IMR-90 (cell line): ENCODE results near the gene GLTPD2.

Experiments
- CEBPB ChIP-seq: IDR thresholded peaks from 2 replicates; pipeline ENCODE4 v1.6.1; 2012; ENCODE audit warnings: low read depth, low read length, improper control_type of control experiment
- CHD1 ChIP-seq: IDR thresholded peaks from 2 replicates; pipeline ENCODE4 v1.6.1; 2012; ENCODE audit warnings: low read depth, low read length, improper control_type of control experiment
- MAZ ChIP-seq: IDR thresholded peaks from 2 replicates; pipeline ENCODE4 v1.6.1; 2012; ENCODE audit warnings: low read depth, mild to moderate bottlenecking, low read length, improper control_type of control experiment, moderate library complexity, borderline replicate concordance
- MXI1 ChIP-seq: IDR thresholded peaks from 2 replicates; pipeline ENCODE4 v1.6.1; 2012; ENCODE audit warnings: low read depth, mild to moderate bottlenecking, low read length, moderate library complexity, borderline replicate concordance
- NFE2L2 ChIP-seq: fragments of 150-350 bp; IDR thresholded peaks from 2 replicates; pipeline ENCODE4 v1.6.1; 2016; ENCODE audit warnings: low read depth, mild to moderate bottlenecking, low read length
- POLR2A ChIP-seq: IDR thresholded peaks from 2 replicates; pipeline ENCODE4 v1.6.1; 2012; ENCODE audit warnings: mild to moderate bottlenecking, low read depth, low read length
- RAD21 ChIP-seq: IDR thresholded peaks from 2 replicates; pipeline ENCODE4 v1.6.1; 2012; ENCODE audit warnings: low read length, improper control_type of control experiment
- RFX5 ChIP-seq: IDR thresholded peaks from 2 replicates; pipeline ENCODE4 v1.8.0; 2012; ENCODE audit warnings: low read depth, mild to moderate bottlenecking, low read length, moderate library complexity
- SMC3 ChIP-seq: fragments of 150-350 bp; IDR thresholded peaks from 2 replicates; pipeline ENCODE4 v1.6.1; 2016; ENCODE audit warnings: low read depth, mild to moderate bottlenecking, antibody characterized with exemption, low read length, moderate library complexity
- TF ChIP-seq, protein P1 (sequence below): conservative IDR thresholded peaks from 2 replicates; pipeline ENCODE4 v1.5.1; 2012; ENCODE audit warnings: mild to moderate bottlenecking, low read depth, low read length, improper control_type of control experiment
- TF ChIP-seq, protein P2 (sequence below): fragments of 150-350 bp; IDR thresholded peaks from 2 replicates; pipeline ENCODE4 v1.6.1; 2017; ENCODE audit warnings: mild to moderate bottlenecking, antibody characterized with exemption, low read length, low read depth

DNA sequence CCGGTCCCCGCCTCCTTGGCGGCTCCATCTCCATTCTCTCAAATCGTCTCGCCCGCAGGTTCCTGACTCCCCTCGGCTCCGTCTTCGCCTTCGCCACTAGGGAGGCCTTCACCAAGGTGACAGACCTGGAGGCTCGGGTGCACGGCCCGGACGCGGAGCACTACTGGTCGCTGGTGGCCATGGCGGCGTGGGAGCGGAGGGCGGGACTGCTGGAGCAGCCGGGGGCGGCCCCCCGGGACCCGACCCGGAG, 862 bp downstream of the GLTPD2 start:
- TF ChIP-seq, protein P1, sequence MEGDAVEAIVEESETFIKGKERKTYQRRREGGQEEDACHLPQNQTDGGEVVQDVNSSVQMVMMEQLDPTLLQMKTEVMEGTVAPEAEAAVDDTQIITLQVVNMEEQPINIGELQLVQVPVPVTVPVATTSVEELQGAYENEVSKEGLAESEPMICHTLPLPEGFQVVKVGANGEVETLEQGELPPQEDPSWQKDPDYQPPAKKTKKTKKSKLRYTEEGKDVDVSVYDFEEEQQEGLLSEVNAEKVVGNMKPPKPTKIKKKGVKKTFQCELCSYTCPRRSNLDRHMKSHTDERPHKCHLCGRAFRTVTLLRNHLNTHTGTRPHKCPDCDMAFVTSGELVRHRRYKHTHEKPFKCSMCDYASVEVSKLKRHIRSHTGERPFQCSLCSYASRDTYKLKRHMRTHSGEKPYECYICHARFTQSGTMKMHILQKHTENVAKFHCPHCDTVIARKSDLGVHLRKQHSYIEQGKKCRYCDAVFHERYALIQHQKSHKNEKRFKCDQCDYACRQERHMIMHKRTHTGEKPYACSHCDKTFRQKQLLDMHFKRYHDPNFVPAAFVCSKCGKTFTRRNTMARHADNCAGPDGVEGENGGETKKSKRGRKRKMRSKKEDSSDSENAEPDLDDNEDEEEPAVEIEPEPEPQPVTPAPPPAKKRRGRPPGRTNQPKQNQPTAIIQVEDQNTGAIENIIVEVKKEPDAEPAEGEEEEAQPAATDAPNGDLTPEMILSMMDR = no peak
- TF ChIP-seq MXI1 = no peak
- TF ChIP-seq POLR2A = no peak
- no peak for TF ChIP-seq SMC3
- no peak for TF ChIP-seq CEBPB
- TF ChIP-seq CHD1 = no peak
- no peak for TF ChIP-seq RFX5
- no peak for TF ChIP-seq RAD21
- TF ChIP-seq NFE2L2 = no peak
- no peak for TF ChIP-seq MAZ
- TF ChIP-seq, protein P2, sequence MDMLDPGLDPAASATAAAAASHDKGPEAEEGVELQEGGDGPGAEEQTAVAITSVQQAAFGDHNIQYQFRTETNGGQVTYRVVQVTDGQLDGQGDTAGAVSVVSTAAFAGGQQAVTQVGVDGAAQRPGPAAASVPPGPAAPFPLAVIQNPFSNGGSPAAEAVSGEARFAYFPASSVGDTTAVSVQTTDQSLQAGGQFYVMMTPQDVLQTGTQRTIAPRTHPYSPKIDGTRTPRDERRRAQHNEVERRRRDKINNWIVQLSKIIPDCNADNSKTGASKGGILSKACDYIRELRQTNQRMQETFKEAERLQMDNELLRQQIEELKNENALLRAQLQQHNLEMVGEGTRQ = no peak
